ENCODE results near the gene CDH15.

Gene CDH15

DNA sequence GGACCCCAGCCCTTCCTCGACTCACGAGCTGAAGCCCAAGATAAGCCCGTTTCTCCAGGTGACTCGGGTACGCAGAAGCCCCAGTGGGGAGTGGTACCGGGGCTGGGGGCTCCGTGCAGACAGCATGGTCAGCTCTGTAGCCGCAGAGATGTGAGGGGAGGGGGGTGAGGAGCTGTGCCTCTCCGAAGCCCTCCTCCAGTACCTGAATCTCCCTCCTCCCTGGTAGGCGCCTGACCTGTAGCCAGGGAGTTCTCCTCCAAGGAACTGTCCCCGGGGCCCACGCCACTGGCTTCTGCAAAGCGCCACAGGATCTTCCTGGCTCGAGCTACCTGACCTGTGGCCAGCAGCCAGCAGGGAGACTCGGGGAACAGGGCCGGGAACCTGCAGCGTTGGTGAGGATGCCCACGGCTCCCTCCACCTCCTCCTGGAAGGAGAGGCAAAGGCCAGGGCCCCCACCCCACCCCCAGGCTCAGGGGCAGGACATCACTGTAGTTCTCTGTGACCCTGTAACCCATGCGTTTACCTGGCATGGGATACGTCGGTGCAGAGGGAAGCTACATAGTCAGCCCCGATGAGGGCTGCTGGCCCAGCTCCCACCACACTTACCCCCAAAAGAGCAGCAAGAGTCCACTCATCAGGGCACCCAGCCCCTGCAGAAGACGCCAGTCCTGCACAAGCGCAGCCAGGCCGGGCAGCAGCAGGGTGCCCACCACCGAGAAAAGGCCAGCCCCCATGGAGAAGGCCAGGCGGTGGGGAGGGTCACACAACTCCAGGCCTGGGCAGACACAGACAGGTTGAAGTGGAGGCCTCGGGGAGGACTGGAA, 27.1 kb downstream of the CDH15 start:
- no peak for DNase-seq (ENCODE audit: low read depth in 2 of 2, low spot score in 1 of 2)

DNA sequence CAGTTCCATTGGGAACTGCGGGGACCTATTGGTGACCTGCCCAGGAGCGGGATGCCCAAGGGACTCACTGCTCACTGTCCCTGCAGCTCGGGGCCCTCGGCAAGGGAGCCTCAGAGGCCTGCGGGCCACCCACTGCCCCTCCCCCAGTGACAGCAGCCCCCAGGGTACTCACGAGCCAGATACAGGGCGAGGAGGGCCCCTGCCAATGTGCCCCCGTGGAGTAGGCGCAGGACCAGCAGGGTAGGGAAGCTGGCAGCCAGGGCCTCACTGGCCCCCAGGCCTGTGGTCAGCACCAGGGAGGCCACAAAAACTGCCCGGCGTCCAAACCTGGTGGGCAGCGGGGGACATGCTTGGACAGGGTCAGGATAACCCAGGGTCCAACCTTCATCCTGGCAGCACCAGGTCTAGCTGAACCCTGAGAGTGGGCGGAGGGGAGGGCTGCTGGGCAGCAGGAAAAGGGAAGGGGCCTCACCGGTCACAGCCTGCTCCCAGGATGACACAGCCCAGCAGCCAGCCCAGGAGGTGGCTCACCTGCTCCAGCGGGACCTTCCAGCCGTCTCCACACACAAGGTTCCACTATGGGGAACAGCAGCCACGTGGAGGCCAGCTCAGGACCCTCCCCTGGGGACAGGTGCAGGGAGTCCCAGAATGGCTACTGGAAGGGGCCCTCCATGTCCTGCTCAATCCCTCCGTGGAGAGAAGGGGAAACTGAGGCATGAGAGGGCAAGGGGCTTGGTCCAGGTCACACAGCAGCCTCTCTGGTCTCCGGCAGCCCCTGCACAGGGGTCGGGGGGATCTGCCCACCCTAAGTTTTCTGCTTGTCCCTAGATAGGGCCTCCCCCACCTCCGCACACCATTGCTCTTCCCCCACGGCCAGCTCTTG, 27.9 kb downstream of the CDH15 start:
- no peak for DNase-seq (ENCODE audit: low read depth in 2 of 2, low spot score in 1 of 2)

DNA sequence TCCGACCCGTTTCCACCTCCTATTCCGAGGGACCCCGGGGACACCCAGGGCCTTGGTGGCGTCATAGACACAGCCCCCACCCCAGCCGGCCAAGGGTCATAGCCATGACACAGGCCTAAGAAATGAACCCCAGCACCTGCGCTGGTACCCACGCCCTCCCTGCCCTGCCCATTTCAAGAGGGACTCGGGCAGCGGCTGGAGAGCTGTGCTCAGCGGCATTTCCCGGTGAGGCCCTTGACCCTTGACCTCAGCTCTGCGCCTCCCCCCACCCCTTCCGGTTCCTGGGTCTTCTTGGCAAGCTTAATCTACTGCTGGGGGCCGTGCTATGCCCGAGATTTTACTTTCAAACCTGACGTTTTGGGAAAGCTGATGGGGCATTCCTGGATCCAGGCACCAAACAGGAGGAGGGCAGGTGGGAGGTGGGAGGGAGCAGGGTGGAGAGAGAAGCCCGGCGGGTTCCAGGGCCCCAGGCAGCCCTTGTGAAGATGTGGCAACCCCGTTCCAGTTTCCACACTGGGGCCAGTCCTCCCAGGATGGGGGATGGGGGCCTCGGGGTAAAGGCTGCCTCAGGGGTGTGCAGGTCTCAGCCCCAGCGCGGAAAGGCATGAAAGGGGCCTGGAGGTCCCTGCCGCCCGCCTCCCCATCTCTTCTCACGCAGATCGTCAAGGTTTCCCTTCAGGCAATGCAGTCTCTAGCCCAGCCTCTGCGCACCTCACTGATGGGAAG, 28.7 kb downstream of the CDH15 start, which contains the start of gene SLC22A31:
SLC22A31 (minus strand) TSS at position 414 of the 726 bp plus-strand sequence; CDS start at position 378, 36 bp downstream.
- no peak for DNase-seq (ENCODE audit: low read depth in 2 of 2, low spot score in 1 of 2)

DNA sequence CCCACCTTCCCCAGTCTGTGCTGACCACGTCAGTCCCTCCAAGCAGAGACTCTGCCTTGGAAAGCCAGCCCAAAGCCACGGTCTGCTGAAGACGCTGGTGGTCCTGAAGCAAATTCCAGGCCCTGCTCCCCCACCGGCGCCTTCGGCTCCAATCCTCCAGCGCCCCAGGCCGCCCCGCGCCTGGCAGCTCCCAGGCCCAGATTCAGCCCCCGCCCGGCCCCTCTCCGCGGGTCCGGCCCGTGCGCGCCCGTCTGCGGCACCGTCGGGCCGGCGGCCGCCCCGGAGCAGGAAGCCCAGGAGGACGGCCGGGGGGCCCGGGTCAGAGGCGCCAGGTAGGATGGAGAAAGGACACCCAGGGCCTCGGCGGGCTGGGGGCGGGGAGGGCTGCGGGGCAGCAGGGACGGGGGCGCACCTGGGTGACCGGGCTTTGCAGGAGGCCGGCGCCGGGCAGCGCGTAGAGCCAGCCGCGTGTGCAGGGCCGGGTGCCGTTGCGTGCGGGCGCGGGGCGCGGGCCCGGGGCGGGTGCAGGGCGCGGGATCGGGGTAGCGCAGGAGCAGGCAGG, 29.4 kb downstream of the CDH15 start:
- no peak for DNase-seq (ENCODE audit: low read depth in 2 of 2, low spot score in 1 of 2)

- peak; percentile 47 to 50 for DNase-seq (ENCODE audit: low read depth in 2 of 2, low spot score in 1 of 2)
Observed at GRCh38 chr16:89201439-89202377, 30.2 kb downstream of the CDH15 start.

GRCh38 chr16:89202422-89203215, 31.1 kb downstream of the CDH15 start:
- no peak for DNase-seq (ENCODE audit: low read depth in 2 of 2, low spot score in 1 of 2)

GRCh38 chr16:89207993-89208392, 36.4 kb downstream of the CDH15 start:
- no peak for DNase-seq (ENCODE audit: low read depth in 2 of 2, low spot score in 1 of 2)

GRCh38 chr16:89209522-89210044, 38.0 kb downstream of the CDH15 start:
- DNase-seq (ENCODE audit: low read depth in 2 of 2, low spot score in 1 of 2) = no peak

DNA sequence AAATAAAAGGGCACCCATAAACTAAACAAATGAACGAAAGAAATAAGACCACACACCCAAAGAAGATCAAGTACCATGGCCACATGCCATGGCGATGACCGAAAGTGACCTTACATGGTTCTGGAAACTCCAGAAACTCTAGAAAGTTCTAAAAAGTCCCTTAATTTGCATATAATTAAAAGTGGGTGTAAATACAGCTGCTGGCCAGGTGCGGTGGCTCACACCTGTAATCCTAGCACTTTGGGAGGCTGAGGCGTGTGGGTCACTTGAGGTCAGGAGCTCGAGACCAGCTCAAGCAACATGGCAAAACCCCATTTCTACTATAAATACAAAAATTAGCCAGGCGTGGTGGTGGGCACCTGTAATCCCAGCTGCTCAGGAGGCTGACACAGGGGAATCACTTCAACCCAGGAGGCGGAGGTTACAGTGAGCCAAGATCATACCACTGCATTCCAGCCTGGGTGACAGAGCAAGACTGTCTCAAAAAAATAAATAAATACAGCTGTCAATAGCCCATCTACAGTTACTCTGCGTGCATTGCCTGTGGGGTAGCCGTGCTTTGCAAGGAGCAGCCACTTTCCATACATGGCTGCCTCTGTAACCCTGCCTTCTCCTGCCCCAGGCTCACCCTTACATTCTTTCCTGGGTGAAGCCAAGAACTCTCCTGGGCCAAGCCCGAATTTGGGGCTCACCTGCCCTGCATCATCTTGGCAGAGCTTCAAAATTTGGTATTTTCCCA, 38.8 kb downstream of the CDH15 start:
- no peak for DNase-seq (ENCODE audit: low read depth in 2 of 2, low spot score in 1 of 2)

GRCh38 chr16:89210904-89211515, 39.5 kb downstream of the CDH15 start:
- DNase-seq (ENCODE audit: low read depth in 2 of 2, low spot score in 1 of 2) = no peak

- DNase-seq (ENCODE audit: low read depth in 2 of 2, low spot score in 1 of 2) = peak; percentile 71 to 75
Observed at GRCh38 chr16:89216315-89217137, 45.0 kb downstream of the CDH15 start.

GRCh38 chr16:89217138-89217387, 45.5 kb downstream of the CDH15 start:
- no peak for DNase-seq (ENCODE audit: low read depth in 2 of 2, low spot score in 1 of 2)

- DNase-seq (ENCODE audit: low read depth in 2 of 2, low spot score in 1 of 2) = peak; percentile 39 to 60
Observed at GRCh38 chr16:89217388-89218191, 46.0 kb downstream of the CDH15 start, which contains the start of gene ZNF778. Gene ZNF778 (plus strand): TSS chr16:89217703. CDS start chr16:89221128, 3,425 bp downstream.

GRCh38 chr16:89219365-89219764, 47.8 kb downstream of the CDH15 start:
- no peak for DNase-seq (ENCODE audit: low read depth in 2 of 2, low spot score in 1 of 2)

- DNase-seq (ENCODE audit: low read depth in 2 of 2, low spot score in 1 of 2) = no peak
Observed at GRCh38 chr16:89221604-89222003, 50.1 kb downstream of the CDH15 start.

DNA sequence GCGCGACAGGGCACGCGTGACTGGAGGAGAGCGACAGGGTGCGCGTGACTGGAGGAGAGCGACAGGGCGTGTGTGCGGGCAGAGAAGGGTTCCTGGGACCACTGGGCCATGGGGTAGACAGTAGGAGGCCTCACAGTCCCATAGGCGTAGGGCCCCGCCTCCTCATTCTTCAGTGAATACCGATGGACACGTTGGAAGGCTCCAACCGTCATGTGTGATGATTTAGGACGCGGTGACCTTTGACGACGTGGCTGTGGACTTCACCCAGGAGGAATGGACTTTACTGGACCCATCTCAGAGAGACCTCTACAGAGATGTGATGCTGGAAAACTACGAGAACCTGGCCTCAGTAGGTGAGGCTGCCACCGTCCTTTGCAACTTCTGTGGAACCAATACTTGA, 51.4 kb downstream of the CDH15 start:
- no peak for DNase-seq (ENCODE audit: low read depth in 2 of 2, low spot score in 1 of 2)

All from stimulated activated CD8-positive, alpha-beta memory T cell treated with anti-CD3 and anti-CD28 coated beads, Interleukin-4, amount 100 ng/mL, for 4 hours (primary cell).